ENCODE data around the gene DYRK4.
"Not testable (repeated sequence)": the region's sequence is repeated elsewhere in the genome, so short reads cannot be mapped to it uniquely, and the experiment has no call there.

DYRK4 gene

GRCh38 chr12:4562034-4562657, at the start of gene DYRK4:
Gene DYRK4 (plus strand): TSS chr12:4562208. CDS start chr12:4562246, 38 bp downstream.
- no peak for DNase-seq (ENCODE audit: low read depth in 2 of 2, low spot score in 1 of 2)

GRCh38 chr12:4518106-4518728, 43.8 kb upstream of the DYRK4 start:
- no peak for DNase-seq (ENCODE audit: low read depth in 2 of 2, low spot score in 1 of 2)

GRCh38 chr12:4523443-4523842, 38.6 kb upstream of the DYRK4 start:
- DNase-seq (ENCODE audit: low read depth in 2 of 2, low spot score in 1 of 2), result not testable (repeated sequence)

- no peak for DNase-seq (ENCODE audit: low read depth in 2 of 2, low spot score in 1 of 2)
Measured at GRCh38 chr12:4526923-4527546, 35.0 kb upstream of the DYRK4 start.

- no peak for DNase-seq (ENCODE audit: low read depth in 2 of 2, low spot score in 1 of 2)
Measured at GRCh38 chr12:4530160-4530559, 31.8 kb upstream of the DYRK4 start.

- no peak for DNase-seq (ENCODE audit: low read depth in 2 of 2, low spot score in 1 of 2)
Measured at GRCh38 chr12:4530982-4531586, 30.9 kb upstream of the DYRK4 start.

- no peak for DNase-seq (ENCODE audit: low read depth in 2 of 2, low spot score in 1 of 2)
Measured at GRCh38 chr12:4535092-4535491, 26.9 kb upstream of the DYRK4 start.

GRCh38 chr12:4535871-4536270, 26.1 kb upstream of the DYRK4 start:
- DNase-seq (ENCODE audit: low read depth in 2 of 2, low spot score in 1 of 2), result no peak

- DNase-seq (ENCODE audit: low read depth in 2 of 2, low spot score in 1 of 2), result peak; percentile 91 to 92
Measured at GRCh38 chr12:4538207-4539160, 23.5 kb upstream of the DYRK4 start, which contains the start of gene RAD51AP1. Gene RAD51AP1 (plus strand): TSS chr12:4538890. CDS start chr12:4538940, 50 bp downstream.

- DNase-seq (ENCODE audit: low read depth in 2 of 2, low spot score in 1 of 2), result no peak
Measured at GRCh38 chr12:4539167-4539870, 22.7 kb upstream of the DYRK4 start.

- DNase-seq (ENCODE audit: low read depth in 2 of 2, low spot score in 1 of 2), result no peak
Measured at GRCh38 chr12:4540170-4540569, 21.8 kb upstream of the DYRK4 start.

GRCh38 chr12:4540638-4541037, 21.4 kb upstream of the DYRK4 start:
- DNase-seq (ENCODE audit: low read depth in 2 of 2, low spot score in 1 of 2), result no peak

GRCh38 chr12:4545195-4545594, 16.8 kb upstream of the DYRK4 start:
- no peak for DNase-seq (ENCODE audit: low read depth in 2 of 2, low spot score in 1 of 2)

GRCh38 chr12:4552191-4552590, 9.8 kb upstream of the DYRK4 start:
- no peak for DNase-seq (ENCODE audit: low read depth in 2 of 2, low spot score in 1 of 2)

GRCh38 chr12:4553943-4554342, 8.1 kb upstream of the DYRK4 start:
- no peak for DNase-seq (ENCODE audit: low read depth in 2 of 2, low spot score in 1 of 2)

GRCh38 chr12:4555804-4556203, 6.2 kb upstream of the DYRK4 start:
- no peak for DNase-seq (ENCODE audit: low read depth in 2 of 2, low spot score in 1 of 2)

GRCh38 chr12:4556735-4557530, 5.1 kb upstream of the DYRK4 start:
- DNase-seq (ENCODE audit: low read depth in 2 of 2, low spot score in 1 of 2), result no peak

GRCh38 chr12:4557586-4557985, 4.4 kb upstream of the DYRK4 start:
- no peak for DNase-seq (ENCODE audit: low read depth in 2 of 2, low spot score in 1 of 2)

- DNase-seq (ENCODE audit: low read depth in 2 of 2, low spot score in 1 of 2), result no peak
Measured at GRCh38 chr12:4558171-4558570, 3.8 kb upstream of the DYRK4 start.

- DNase-seq (ENCODE audit: low read depth in 2 of 2, low spot score in 1 of 2), result no peak
Measured at GRCh38 chr12:4563336-4563735, 1.3 kb downstream of the DYRK4 start.

Measured in stimulated activated CD8-positive, alpha-beta memory T cell treated with anti-CD3 and anti-CD28 coated beads, Interleukin-4, amount 100 ng/mL, for 4 hours (primary cell).